Limb (tissue), 2 donors: Measurements from ENCODE around the gene LRRC10.
A peak's percentile ranks its signal among the peaks of the same experiment; 100 is the strongest.
"Not testable (repeated sequence)": the region's sequence is repeated elsewhere in the genome, so short reads cannot be mapped to it uniquely, and the experiment has no call there.

Experiments
- DNase-seq, 2 donors: peaks; one replicate each; pipeline ENCODE4 v3.0.0-alpha.2; 2016; ENCODE audit errors: extremely low spot score in 2 of 2

LRRC10 gene

GRCh38 chr12:69620077-69620476 is 9.4 kb upstream of the LRRC10 start:
- DNase-seq: no peak

GRCh38 chr12:69619050-69619449 is 8.3 kb upstream of the LRRC10 start:
- DNase-seq: no peak

- DNase-seq: no peak
These were observed 5.3 kb upstream of the LRRC10 start for GRCh38 chr12:69616025-69616424.

GRCh38 chr12:69613351-69613750 is 2.6 kb upstream of the LRRC10 start:
- no peak for DNase-seq

GRCh38 chr12:69610126-69610525 is 581 bp downstream of the LRRC10 start:
- DNase-seq: no peak

GRCh38 chr12:69608114-69608513 is 2.6 kb downstream of the LRRC10 start:
- DNase-seq: no peak

GRCh38 chr12:69604275-69604674 is 6.4 kb downstream of the LRRC10 start:
- DNase-seq: not testable (repeated sequence)

GRCh38 chr12:69603556-69603955 is 7.2 kb downstream of the LRRC10 start:
- DNase-seq: not testable (repeated sequence)

- DNase-seq: no peak
These were observed 7.8 kb downstream of the LRRC10 start for GRCh38 chr12:69602954-69603353.

- no peak for DNase-seq
These were observed 8.6 kb downstream of the LRRC10 start for GRCh38 chr12:69601962-69602685.

GRCh38 chr12:69600804-69601203 is 9.9 kb downstream of the LRRC10 start:
- DNase-seq: no peak

GRCh38 chr12:69598174-69598753 is 12.4 kb downstream of the LRRC10 start:
- DNase-seq: no peak

- DNase-seq: no peak
These were observed 15.0 kb downstream of the LRRC10 start for GRCh38 chr12:69595689-69596088.

- no peak for DNase-seq
These were observed 21.6 kb downstream of the LRRC10 start for GRCh38 chr12:69589082-69589481.

GRCh38 chr12:69588527-69588926 is 22.2 kb downstream of the LRRC10 start:
- DNase-seq: no peak

GRCh38 chr12:69585189-69586062 is 25.3 kb downstream of the LRRC10 start, which contains the start of gene CCT2:
CCT2 (plus strand) TSS chr12:69585459; CDS start chr12:69585522, 63 bp downstream.
- peak; percentile 96 to 97 for DNase-seq

- no peak for DNase-seq
These were observed 27.5 kb downstream of the LRRC10 start for GRCh38 chr12:69583203-69583602.

GRCh38 chr12:69580074-69580473 is 30.6 kb downstream of the LRRC10 start:
- no peak for DNase-seq

GRCh38 chr12:69579029-69579428 is 31.7 kb downstream of the LRRC10 start:
- no peak for DNase-seq

GRCh38 chr12:69578283-69578682 is 32.4 kb downstream of the LRRC10 start:
- DNase-seq: no peak

- DNase-seq: no peak
These were observed 35.4 kb downstream of the LRRC10 start for GRCh38 chr12:69575346-69575745.
